Neuronal stem cell (in vitro differentiated cells): ENCODE measurements around the gene TRIM73.
"Not testable (repeated sequence)": the region's sequence is repeated elsewhere in the genome, so short reads cannot be mapped to it uniquely, and the experiment has no call there.

Experiments used
- DNase-seq: peaks from one replicate; pipeline ENCODE4 v3.0.0-alpha.2; 2013; ENCODE audit warnings: low spot score
- H2AFZ ChIP-seq: one replicate; pipeline ENCODE4 v1.6.1; 2013; ENCODE audit warnings: mild to moderate bottlenecking, low read length, inconsistent platforms
- H2AK5ac ChIP-seq: 2 replicates; pipeline ENCODE4 v1.6.1; 2013; ENCODE audit warnings: low read depth, mild to moderate bottlenecking, inconsistent platforms, low read length, moderate library complexity, mixed read lengths
- H2BK120ac ChIP-seq: 2 replicates; pipeline ENCODE4 v1.6.1; 2013; ENCODE audit warnings: low read depth, mild to moderate bottlenecking, inconsistent platforms, low read length, moderate library complexity, mixed read lengths
- H2BK12ac ChIP-seq: one replicate; pipeline ENCODE4 v1.6.1; 2013; ENCODE audit warnings: low read length, inconsistent platforms
- H2BK15ac ChIP-seq: 2 replicates; pipeline ENCODE4 v1.6.1; 2013; ENCODE audit warnings: mild to moderate bottlenecking, low read length, inconsistent platforms, mixed read lengths
- H2BK5ac ChIP-seq: one replicate; pipeline ENCODE4 v1.6.1; 2013; ENCODE audit warnings: inconsistent platforms, mild to moderate bottlenecking, low read length, moderate library complexity
- H3K14ac ChIP-seq: one replicate; pipeline ENCODE4 v1.6.1; 2013; ENCODE audit warnings: low read length, inconsistent platforms
- H3K18ac ChIP-seq: 2 replicates; pipeline ENCODE4 v1.6.1; 2013; ENCODE audit warnings: low read length, inconsistent platforms
- H3K23ac ChIP-seq: 2 replicates; pipeline ENCODE4 v1.6.1; 2013; ENCODE audit warnings: low read depth, mild to moderate bottlenecking, mixed read lengths, low read length, inconsistent platforms; ENCODE audit not compliant: poor library complexity
- H3K27ac ChIP-seq: replicated peaks from 3 replicates; pipeline ENCODE4 v1.5.1; 2013; ENCODE audit warnings: low read length, inconsistent platforms
- H3K27me3 ChIP-seq, 3 experiments: 2 replicates each; pipeline ENCODE4 v1.6.1; 2013; ENCODE audit warnings: low read length in 3 of 3, mild to moderate bottlenecking in 2 of 3, inconsistent platforms in 1 of 3, low read depth in 1 of 3, mixed read lengths in 1 of 3, moderate library complexity in 1 of 3; ENCODE audit not compliant: control insufficient read depth in 3 of 3, insufficient read depth in 3 of 3
- H3K36me3 ChIP-seq, 2 donors: replicated peaks in 1 of 2; 2 replicates each; pipeline ENCODE4 v1.6.1; 2013; ENCODE audit warnings: low read length in 2 of 2; ENCODE audit not compliant: control insufficient read depth in 2 of 2, insufficient read depth in 2 of 2
- H3K4ac ChIP-seq: 2 replicates; pipeline ENCODE4 v1.6.1; 2013; ENCODE audit warnings: inconsistent platforms, mild to moderate bottlenecking, low read length, moderate library complexity
- H3K4me1 ChIP-seq, 2 donors: 1 replicate in 1 of 2; 2 replicates in 1 of 2; pipeline ENCODE4 v1.6.1; 2013; ENCODE audit warnings: low read length in 2 of 2, low read depth in 1 of 2; ENCODE audit not compliant: control insufficient read depth in 2 of 2, insufficient read depth in 1 of 2
- H3K4me2 ChIP-seq: one replicate; pipeline ENCODE4 v1.6.1; 2013; ENCODE audit warnings: mild to moderate bottlenecking, low read length, inconsistent platforms; ENCODE audit not compliant: insufficient read depth, poor library complexity, severe bottlenecking
- H3K4me3 ChIP-seq, 2 donors: 2 replicates each; pipeline ENCODE4 v1.5.1; 2013; ENCODE audit warnings: low read length in 2 of 2, mild to moderate bottlenecking in 2 of 2, inconsistent platforms in 1 of 2, moderate library complexity in 1 of 2
- H3K79me1 ChIP-seq: one replicate; pipeline ENCODE4 v1.6.1; 2013; ENCODE audit warnings: low read depth, mild to moderate bottlenecking, inconsistent platforms, low read length, moderate library complexity
- H3K9ac ChIP-seq: one replicate; pipeline ENCODE4 v1.6.1; 2013; ENCODE audit warnings: mild to moderate bottlenecking, low read depth, low read length, inconsistent platforms; ENCODE audit not compliant: poor library complexity
- H3K9me3 ChIP-seq, 2 donors: replicated peaks in 1 of 2; 2 replicates each; pipeline versions ENCODE3 to v1.6.1; 2013; ENCODE audit warnings: low read length in 2 of 2, mild to moderate bottlenecking in 2 of 2, inconsistent platforms in 1 of 2, low read depth in 1 of 2, mixed read lengths in 1 of 2, moderate library complexity in 1 of 2; ENCODE audit not compliant: control insufficient read depth in 2 of 2, insufficient read depth in 1 of 2
- H4K8ac ChIP-seq: one replicate; pipeline ENCODE4 v1.6.1; 2013; ENCODE audit warnings: low read depth, mild to moderate bottlenecking, inconsistent platforms, low read length, moderate library complexity
- H4K91ac ChIP-seq: one replicate; pipeline ENCODE4 v1.6.1; 2013; ENCODE audit warnings: low read length, low read depth, mild to moderate bottlenecking, inconsistent platforms; ENCODE audit not compliant: poor library complexity
- WGBS, 2 donors: extraction: QIAGEN DNeasy Blood & Tissue Kit; methylation state at CpG; one replicate each; pipeline ENCODE4 v1.1.7; 2013; ENCODE audit warnings: missing lambda C conversion rate in 2 of 2, mixed read lengths in 1 of 2; ENCODE audit not compliant: insufficient read length in 2 of 2, insufficient replicate concordance in 1 of 2; ENCODE audit errors: extremely low coverage in 2 of 2; 5-methylcytosine and 5-hydroxymethylcytosine counted together

TRIM73 gene

DNA sequence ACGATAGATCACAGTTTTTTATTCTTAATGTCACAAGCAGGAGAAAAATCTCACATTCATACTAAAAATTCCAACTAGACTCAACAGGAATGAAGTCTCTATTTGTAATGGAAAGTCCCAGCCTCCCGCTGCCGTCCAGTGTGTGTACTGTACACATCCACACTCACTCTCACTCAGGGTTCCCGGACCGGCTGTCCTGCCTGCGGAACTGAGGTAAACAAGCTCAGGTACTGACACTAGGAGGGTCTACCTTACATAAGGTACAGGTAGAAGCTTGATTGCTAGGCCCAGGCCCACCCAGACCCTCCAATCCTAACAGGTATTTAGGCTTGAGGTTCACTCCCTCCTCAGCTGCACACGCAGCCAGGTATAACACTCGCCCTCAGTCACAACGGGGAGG, 21.4 kb downstream of the TRIM73 start:
- H3K27me3 ChIP-seq, H3K23ac ChIP-seq, H3K18ac ChIP-seq, H3K27ac ChIP-seq, H3K4ac ChIP-seq, H2BK5ac ChIP-seq, H4K91ac ChIP-seq, H3K4me1 ChIP-seq, H2BK15ac ChIP-seq, H3K9me3 ChIP-seq, H3K79me1 ChIP-seq, H2AFZ ChIP-seq, H3K14ac ChIP-seq, H3K4me3 ChIP-seq, H2BK120ac ChIP-seq, H2BK12ac ChIP-seq, H3K9ac ChIP-seq, DNase-seq, H3K4me2 ChIP-seq, H2AK5ac ChIP-seq, H4K8ac ChIP-seq: not testable (repeated sequence)
- no CpG with 5 or more reads among the region's 9 CpGs for WGBS, 2 donors
- H3K36me3 ChIP-seq: peaks cover 9 to 37% of the 10 kb centered on the region in 2 donors

DNA sequence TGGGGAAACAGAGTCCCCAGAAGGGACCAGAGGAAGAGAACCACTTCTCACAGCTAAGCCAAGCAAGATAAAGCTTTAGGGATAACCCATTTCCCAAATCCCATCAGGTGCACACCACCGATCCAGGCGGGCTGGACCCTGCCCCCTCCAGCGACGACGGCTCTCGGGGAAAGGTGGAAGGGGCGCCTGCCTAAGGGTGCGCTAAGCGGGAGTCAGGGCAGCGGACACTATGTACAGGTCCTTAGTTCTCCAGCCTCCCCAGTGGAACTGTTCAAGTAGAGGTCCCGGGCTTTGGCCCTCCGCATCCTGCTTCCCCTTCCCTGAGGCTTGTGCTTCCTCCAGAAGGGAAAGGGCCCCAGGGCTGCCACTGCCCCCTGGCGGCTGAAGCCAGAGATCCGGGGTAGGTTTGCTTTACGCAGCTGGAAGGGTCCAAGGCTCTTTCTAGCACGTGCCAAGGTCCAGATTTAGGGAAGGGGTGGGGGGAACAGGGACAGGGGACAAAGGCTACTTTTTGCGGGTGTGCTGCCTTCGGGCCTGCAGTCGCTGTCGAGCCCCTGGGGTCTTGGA, 22.9 kb downstream of the TRIM73 start:
- H3K14ac ChIP-seq, H3K4ac ChIP-seq, H2AK5ac ChIP-seq, H2AFZ ChIP-seq, H2BK15ac ChIP-seq, H4K91ac ChIP-seq, H3K4me2 ChIP-seq, H3K27ac ChIP-seq, H2BK120ac ChIP-seq, DNase-seq, H2BK5ac ChIP-seq, H3K79me1 ChIP-seq, H3K4me3 ChIP-seq, H3K18ac ChIP-seq, H3K9ac ChIP-seq, H3K23ac ChIP-seq, H3K9me3 ChIP-seq, H4K8ac ChIP-seq, H3K4me1 ChIP-seq, H3K27me3 ChIP-seq, H2BK12ac ChIP-seq: not testable (repeated sequence)
- WGBS, 2 donors: no CpG with 5 or more reads among the region's 20 CpGs
- peaks cover 10 to 38% of the 10 kb centered on the region in 2 donors for H3K36me3 ChIP-seq

DNA sequence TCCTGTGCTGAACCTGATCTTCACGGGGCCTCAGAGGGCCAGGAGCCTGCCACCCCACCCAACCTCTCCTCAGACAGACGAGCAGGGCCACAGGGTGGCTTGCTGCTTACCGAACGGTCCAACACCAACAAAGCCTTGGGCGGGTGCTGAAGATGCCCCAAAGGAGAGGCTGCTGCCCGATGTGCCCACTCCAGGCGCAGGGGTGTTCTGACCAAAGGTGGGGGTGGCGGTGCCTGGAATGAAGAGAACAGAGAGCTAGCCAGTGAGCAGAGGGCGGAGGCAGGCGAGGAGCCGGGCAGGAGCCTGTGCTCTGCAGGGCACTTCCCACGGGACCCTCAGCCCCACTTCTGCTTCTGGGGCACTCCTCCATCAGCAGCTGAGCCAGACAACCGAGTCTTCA, 23.8 kb downstream of the TRIM73 start:
- H3K27me3 ChIP-seq, H3K79me1 ChIP-seq, H2BK5ac ChIP-seq, H3K9me3 ChIP-seq, H3K4ac ChIP-seq, H2AFZ ChIP-seq, H3K27ac ChIP-seq, H3K23ac ChIP-seq, H2BK12ac ChIP-seq, H2AK5ac ChIP-seq, H3K4me2 ChIP-seq, H3K14ac ChIP-seq, DNase-seq, H2BK120ac ChIP-seq, H3K9ac ChIP-seq, H3K4me1 ChIP-seq, H3K18ac ChIP-seq, H4K91ac ChIP-seq, H3K4me3 ChIP-seq, H4K8ac ChIP-seq, H2BK15ac ChIP-seq: not testable (repeated sequence)
- H3K36me3 ChIP-seq: peaks cover 10 to 46% of the 10 kb centered on the region in 2 donors
- no CpG with 5 or more reads among the region's 13 CpGs for WGBS, 2 donors

DNA sequence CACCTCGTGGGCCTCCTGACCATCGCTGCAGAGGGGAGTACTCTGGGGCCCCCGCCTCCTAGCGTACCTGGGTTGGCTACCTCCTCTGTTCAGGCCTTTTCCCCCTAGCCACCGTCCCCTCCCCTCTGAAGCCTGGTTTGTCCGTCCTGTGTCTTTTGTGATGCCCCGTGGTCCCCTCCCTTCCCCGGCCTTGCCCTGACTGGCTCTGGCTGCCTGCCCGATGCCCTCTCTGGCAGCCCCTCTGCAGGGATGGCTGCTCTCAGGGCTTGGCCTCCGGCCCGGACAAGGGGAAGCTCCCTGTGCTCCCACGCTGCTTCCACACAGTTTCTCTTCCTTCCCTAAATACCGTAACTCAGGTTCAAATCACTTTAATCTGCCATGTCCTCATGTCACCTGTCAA, 24.3 kb downstream of the TRIM73 start:
- H2BK12ac ChIP-seq, H3K14ac ChIP-seq, H3K4ac ChIP-seq, H3K27ac ChIP-seq, H2BK120ac ChIP-seq, H3K27me3 ChIP-seq, H3K4me3 ChIP-seq, H2BK5ac ChIP-seq, DNase-seq, H2BK15ac ChIP-seq, H2AFZ ChIP-seq, H3K18ac ChIP-seq, H3K4me2 ChIP-seq, H3K9ac ChIP-seq, H3K4me1 ChIP-seq, H4K8ac ChIP-seq, H3K9me3 ChIP-seq, H3K79me1 ChIP-seq, H4K91ac ChIP-seq, H3K23ac ChIP-seq, H2AK5ac ChIP-seq: not testable (repeated sequence)
- WGBS, 2 donors: no CpG with 5 or more reads among the region's 13 CpGs
- H3K36me3 ChIP-seq: peaks cover 12 to 51% of the 10 kb centered on the region in 2 donors
